Smooth muscle cell (in vitro differentiated cells): ENCODE data around the gene ABHD2. TPM values are rescaled to one million over a fixed set of nuclear protein-coding genes. Genes with fewer than 3 reads are reported as not detected.

Experiments
- DNase-seq: peaks from one replicate; lab custom pipeline; 2025; ENCODE audit not compliant: unreplicated experiment; lab: John Stamatoyannopoulos, UW
- H2AFZ ChIP-seq: fragments of 200-600 bp; sonication (generic); 2 replicates; pipeline ENCODE4 v1.6.0; 2016; ENCODE audit warnings: antibody characterized with exemption, low read depth, mild to moderate bottlenecking
- H3F3A ChIP-seq: fragments of 200-600 bp; sonication (generic); 2 replicates; pipeline ENCODE4 v1.6.0; 2017; ENCODE audit warnings: antibody characterized with exemption, low read depth
- H3K27ac ChIP-seq: fragments of 200-600 bp; sonication (generic); 2 replicates; pipeline ENCODE4 v1.5.1; 2016; ENCODE audit warnings: low read depth, mild to moderate bottlenecking
- H3K27me3 ChIP-seq: fragments of 200-600 bp; sonication (generic); 2 replicates; pipeline ENCODE4 v1.6.1; 2016; ENCODE audit warnings: low read depth, mild to moderate bottlenecking
- H3K36me3 ChIP-seq: fragments of 200-600 bp; sonication (generic); 2 replicates; pipeline ENCODE4 v1.5.1; 2016; ENCODE audit warnings: low read depth
- H3K4me1 ChIP-seq: fragments of 200-600 bp; sonication (generic); 2 replicates; pipeline ENCODE4 v1.5.1; 2016; ENCODE audit warnings: low read depth
- H3K4me2 ChIP-seq: fragments of 200-600 bp; sonication (generic); 2 replicates; pipeline ENCODE4 v1.6.0; 2016; ENCODE audit warnings: mild to moderate bottlenecking
- H3K4me3 ChIP-seq: fragments of 200-600 bp; sonication (generic); 2 replicates; pipeline ENCODE4 v1.5.1; 2016; ENCODE audit warnings: mild to moderate bottlenecking
- H3K79me2 ChIP-seq: fragments of 200-600 bp; sonication (generic); 2 replicates; pipeline ENCODE4 v1.6.0; 2016; ENCODE audit warnings: low read depth, mild to moderate bottlenecking
- H3K9ac ChIP-seq: fragments of 200-600 bp; sonication (generic); 2 replicates; pipeline ENCODE4 v1.6.0; 2016; ENCODE audit warnings: low read depth
- H3K9me3 ChIP-seq: fragments of 200-600 bp; sonication (generic); replicated peaks from 2 replicates; pipeline ENCODE4 v1.5.1; 2016; ENCODE audit warnings: low read depth
- H4K20me1 ChIP-seq: fragments of 200-600 bp; sonication (generic); 2 replicates; pipeline ENCODE4 v1.6.0; 2016; ENCODE audit warnings: low read depth
- CTCF ChIP-seq: fragments of 200-600 bp; sonication (generic); IDR thresholded peaks from 2 replicates; pipeline ENCODE4 v1.5.1; 2017; ENCODE audit warnings: borderline replicate concordance, mild to moderate bottlenecking, antibody characterized with exemption; ENCODE audit not compliant: insufficient read depth, poor library complexity, severe bottlenecking
- WGBS: methylation state at CpG from one replicate; pipeline ENCODE4 v1.1.7; 2016; ENCODE audit warnings: low lambda C conversion rate; 5-methylcytosine and 5-hydroxymethylcytosine counted together
- polyA plus RNA-seq: library from polyadenylated mRNA; unstranded; fragments of >200 nt; fragmentation: Nextera tagmentation; extraction: Ambion mirVana; gene quantifications from 2 replicates; pipeline ENCODE4 v1.2.1, GENCODE V29; 2016
- total RNA-seq: library from RNA; depleted of rRNA; stranded (reverse); fragments of >200 nt; gene quantifications from 2 replicates; pipeline ENCODE4 v1.2.3, GENCODE V29; 2014

The ABHD2 gene
- total and polyA plus RNA-seq, 2 experiments from 2014 or later: 9.4 to 23.9 TPM

GRCh38 chr15:89088605-89089315, 504 bp downstream of the ABHD2 start:
- Histone ChIP-seq H3K36me3 (no peaks in the 10 kb centered on the region), H3K79me2 (peaks cover 23% of the 10 kb centered on the region), H3K4me1 (peaks cover 12% of the 10 kb centered on the region), H3K4me2 (peak overlapping the region; percentile 93), H3K27me3 (no peaks in the 10 kb centered on the region), H3K9me3 (no peaks in the 10 kb centered on the region), H4K20me1 (no peaks in the 10 kb centered on the region), H2AFZ (peak overlapping the region; percentile 71), H3K27ac (peak overlapping the region; percentile 9), H3K9ac (peak overlapping the region; percentile 88), H3F3A (peaks cover 13% of the 10 kb centered on the region), H3K4me3 (peak overlapping the region; percentile 89)
- 19% methylated on average over 44 of the region's 44 CpGs for WGBS
- no peak for DNase-seq
- no peak for TF ChIP-seq CTCF

- H2AFZ ChIP-seq: no peak overlapping the region
- no peak for TF ChIP-seq CTCF
- no peak overlapping the region for H3K9ac ChIP-seq
- WGBS: 97% methylated on average over 5 of the region's 5 CpGs
- H3F3A ChIP-seq: peaks cover 13% of the 10 kb centered on the region
- H3K36me3 ChIP-seq: no peaks in the 10 kb centered on the region
- no peak for DNase-seq
- H3K4me3 ChIP-seq: peak overlapping the region; percentile 89
- no peaks in the 10 kb centered on the region for H3K27me3 ChIP-seq
- H3K27ac ChIP-seq: no peak overlapping the region
- H3K4me2 ChIP-seq: peak overlapping the region; percentile 93
- H3K79me2 ChIP-seq: peaks cover 30% of the 10 kb centered on the region
- H3K4me1 ChIP-seq: peaks cover 12% of the 10 kb centered on the region
- H3K9me3 ChIP-seq: no peaks in the 10 kb centered on the region
- no peaks in the 10 kb centered on the region for H4K20me1 ChIP-seq
Observed at GRCh38 chr15:89089316-89090230, 1.3 kb downstream of the ABHD2 start.

GRCh38 chr15:89090791-89091626, 2.8 kb downstream of the ABHD2 start:
- H2AFZ ChIP-seq: peak overlapping the region; percentile 24

More at GRCh38 chr15:89090791-89091626, 2.8 kb downstream of the ABHD2 start:
- Histone ChIP-seq H3F3A (peaks cover 7% of the 10 kb centered on the region), H3K4me2 (peak overlapping the region; percentile 76), H4K20me1 (no peaks in the 10 kb centered on the region), H3K9ac (peak overlapping the region; percentile 23), H3K4me3 (peak overlapping the region; percentile 26), H3K36me3 (no peaks in the 10 kb centered on the region), H3K9me3 (no peaks in the 10 kb centered on the region), H3K27ac (peak overlapping the region; percentile 58), H3K4me1 (peaks cover 12% of the 10 kb centered on the region), H3K27me3 (no peaks in the 10 kb centered on the region), H3K79me2 (peaks cover 40% of the 10 kb centered on the region)
- no peak for DNase-seq
- TF ChIP-seq CTCF: no peak
- WGBS: 45% methylated on average over 12 of the region's 12 CpGs
